Measurements from ENCODE around the gene TMCC1.

The TMCC1 gene

DNA sequence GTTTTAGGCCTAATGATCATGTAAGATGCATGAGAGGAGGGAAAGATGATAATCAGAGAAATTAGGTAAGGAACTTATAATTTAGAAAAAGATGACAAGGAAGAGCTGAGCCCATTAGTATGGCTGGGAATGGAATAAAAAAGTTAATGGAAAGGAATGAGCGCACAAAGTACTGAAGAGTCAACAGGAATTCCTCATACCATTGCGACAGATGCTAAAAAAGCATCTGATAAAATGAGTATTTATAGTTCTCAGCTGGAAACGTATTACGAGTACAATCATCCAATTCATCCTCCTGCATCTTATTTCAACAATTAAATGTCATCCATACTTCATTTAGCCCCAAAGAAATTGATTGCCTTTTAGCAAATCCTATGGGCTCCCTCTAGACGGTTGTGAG is 58.9 kb downstream of the TMCC1 start:
- no peak for DNase-seq

DNA sequence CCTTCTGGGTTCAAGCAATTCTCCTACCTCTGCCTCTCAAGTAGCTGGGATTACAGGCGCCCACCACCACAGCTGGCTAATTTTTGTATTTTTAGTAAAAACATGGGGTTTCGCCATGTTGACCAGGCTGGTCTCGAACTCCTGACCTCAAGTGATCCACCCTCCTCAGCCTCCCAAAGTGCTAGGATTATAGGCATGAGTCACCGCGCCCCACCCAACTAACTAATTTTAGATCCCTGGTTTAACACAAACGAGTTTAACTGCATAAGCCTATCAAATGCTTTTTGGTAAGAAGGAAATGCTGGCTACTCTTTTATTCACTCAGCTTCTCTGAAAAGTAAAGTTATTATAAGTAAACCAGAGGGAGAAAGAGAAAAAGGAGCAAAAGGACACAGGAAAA is 61.6 kb downstream of the TMCC1 start:
- peak; percentile 18 for DNase-seq

DNA sequence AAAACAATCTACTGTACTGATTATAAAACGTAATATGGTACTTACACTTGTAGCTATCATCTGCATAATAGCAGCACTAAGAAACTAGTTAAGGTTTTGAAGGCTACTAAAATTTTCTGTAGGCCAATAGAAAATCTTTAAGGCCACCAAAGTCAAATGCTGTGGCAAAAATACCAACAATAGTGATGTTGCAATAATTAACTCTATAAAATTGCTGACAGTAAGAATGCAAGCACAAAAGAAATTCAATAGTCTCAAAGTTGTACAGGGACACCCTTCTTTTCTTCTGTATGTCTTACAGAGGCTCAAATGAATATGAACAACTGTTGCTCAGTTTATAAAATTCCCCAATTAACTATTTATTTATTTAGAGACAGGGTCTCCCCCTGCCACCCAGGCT is 62.0 kb downstream of the TMCC1 start:
- no peak for DNase-seq

DNA sequence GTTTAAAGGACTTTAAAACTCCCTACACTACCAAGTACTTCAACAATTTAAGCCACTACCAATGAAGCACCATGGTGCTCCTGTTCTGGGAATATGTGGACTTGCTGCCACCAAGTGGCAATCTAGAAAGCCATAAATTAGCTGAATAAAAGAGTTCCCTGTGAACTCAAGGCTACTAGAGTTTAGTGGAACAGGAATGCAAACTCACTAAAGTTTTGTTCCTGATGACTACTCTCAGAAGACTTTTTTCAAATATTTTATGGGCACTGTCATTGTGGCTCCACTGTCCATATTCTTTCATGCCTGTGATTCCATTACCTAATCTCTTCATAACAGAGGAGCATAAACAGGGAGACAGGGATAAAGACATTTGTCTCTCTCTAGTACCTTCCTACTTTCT is 63.9 kb downstream of the TMCC1 start:
- DNase-seq, result peak; percentile 89

DNA sequence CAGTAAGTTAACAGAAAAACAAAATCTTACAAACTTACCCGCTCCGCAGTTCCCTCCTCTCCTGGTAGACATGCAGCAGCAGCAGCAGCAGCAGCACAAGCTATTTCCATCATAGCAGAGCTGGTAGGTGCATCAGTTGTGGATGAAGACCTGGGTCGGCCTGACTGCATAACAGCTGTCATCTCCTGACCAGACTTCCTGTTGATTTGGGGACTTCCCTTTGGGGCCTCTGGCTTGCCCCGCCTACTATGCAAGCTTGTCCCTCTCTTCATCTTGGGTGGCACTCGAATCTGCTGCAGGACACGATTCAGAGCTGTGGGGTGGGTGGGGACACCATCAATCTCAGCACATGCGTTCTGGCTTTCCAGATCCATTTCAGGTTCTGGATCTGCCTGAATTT is 65.7 kb downstream of the TMCC1 start:
- no peak for DNase-seq

DNA sequence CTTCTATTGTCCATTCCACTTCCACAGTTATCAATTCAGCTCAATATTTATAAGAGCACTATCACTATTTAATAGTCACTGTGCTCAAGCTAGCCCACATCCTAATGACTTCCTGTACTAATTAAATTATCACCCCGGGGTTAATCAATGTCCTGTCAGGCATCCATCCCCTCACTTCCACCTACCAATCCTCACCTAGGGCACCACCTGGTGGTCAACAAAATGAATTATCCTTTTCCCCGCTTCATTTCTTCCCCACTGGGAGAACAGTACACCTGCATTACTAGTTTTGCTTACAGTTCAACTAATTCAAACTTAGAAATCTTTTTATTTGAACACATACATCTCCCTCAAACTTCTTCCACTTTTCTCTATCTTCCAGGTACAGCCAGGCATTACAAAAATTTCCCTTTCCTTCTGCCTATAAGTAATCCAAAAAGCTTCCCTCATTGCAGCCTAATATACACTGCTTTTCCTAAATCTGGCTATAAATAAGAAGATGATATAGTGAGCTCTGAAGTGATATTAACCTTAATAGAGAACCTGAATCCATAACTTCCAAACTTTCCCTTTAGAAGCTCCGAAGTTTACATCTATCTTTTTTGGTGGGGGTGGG is 68.5 kb downstream of the TMCC1 start:
- DNase-seq, result peak; percentile 32

DNA sequence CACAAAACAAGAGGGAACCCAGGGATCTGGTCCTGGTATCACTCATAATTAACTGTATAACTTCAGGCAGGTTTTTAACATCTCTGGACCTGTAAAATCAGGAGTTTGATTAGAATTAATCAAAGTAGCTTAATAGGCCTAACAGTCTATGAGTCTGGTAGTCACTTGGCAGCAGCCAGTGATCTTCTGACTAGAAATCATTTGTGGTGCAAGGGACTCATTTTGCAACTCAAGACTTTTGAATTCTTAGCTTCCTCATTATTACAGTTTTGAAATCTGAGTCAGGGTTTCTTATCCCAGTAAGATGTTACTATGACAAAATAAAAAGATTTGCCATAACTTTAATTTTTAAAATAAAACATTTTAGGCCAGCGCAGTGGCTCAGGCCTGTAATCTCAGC is 70.8 kb downstream of the TMCC1 start:
- no peak for DNase-seq

DNA sequence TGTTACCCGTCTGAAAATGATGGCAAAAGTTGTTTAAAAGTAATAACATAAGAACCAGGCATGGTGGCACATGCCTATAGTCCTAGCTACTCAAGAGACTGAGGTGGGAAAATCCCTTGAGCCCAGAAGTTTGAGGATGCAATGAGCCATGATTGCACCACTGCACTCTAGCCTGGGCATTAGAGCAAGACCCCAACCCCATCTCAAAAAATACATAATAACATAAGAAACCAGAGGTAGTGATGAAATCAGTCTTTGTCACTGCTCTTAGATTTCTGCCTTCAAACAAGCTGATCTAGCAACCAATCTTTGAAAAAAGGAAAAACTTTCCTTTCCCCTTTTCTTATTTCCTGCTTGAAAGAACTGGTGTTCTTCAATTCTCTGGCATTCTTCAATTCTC is 71.3 kb downstream of the TMCC1 start:
- no peak for DNase-seq

DNA sequence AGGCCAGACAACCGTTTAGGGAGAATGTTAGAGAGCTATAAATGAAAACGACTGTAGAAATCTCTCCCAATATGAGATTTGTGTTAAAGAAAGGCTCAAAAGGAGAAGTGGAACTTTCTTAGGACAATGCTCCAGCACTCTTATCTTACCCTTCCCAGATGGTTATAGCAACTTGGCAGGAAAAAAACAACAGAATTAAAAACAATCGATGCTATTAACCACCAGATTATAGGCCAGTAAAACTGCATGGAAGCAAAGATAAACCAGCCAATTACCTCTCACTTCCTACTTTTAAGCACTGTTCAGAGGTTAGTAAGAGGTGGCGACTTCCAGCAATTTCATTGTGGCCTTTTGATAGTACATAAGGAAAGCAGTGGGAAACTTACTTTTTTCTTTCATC is 72.9 kb downstream of the TMCC1 start:
- DNase-seq, result no peak

DNA sequence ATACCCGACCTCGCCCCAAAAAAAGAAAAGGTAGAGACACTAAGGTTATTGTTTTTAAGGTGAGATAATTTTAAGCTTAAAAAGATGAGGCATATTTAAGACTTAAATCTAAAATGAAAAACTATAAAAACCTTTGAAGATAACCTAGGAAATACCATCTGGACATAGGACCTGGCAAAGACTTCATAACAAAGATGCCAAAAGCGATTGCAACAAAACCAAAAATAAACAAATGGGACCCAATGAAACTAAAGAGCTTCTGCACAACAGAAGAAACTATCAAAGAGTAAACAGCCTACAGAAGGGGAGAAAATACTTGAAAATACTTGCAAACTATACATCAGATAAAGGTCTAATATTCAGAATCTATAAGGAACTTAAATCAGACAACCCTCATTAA is 80.9 kb downstream of the TMCC1 start:
- no peak for DNase-seq

DNA sequence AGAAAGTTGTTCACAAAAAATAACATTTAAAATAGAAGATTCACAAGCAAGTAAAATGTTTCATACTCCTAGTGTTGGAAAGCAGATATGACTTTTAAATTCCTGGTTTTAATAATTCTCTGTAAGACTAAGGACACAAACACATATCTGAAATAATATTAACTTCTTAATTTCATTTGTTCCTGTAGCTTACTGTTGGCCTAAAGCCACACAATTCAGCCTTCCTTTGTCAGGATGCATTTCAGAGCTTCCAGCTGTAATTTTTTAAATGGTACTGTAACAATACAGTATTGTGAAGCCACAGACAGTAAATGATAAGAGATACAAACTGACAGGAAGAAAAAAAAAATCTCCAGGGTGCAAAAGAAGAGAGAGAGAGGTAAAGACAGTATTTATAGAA is 84.2 kb downstream of the TMCC1 start:
- no peak for DNase-seq

DNA sequence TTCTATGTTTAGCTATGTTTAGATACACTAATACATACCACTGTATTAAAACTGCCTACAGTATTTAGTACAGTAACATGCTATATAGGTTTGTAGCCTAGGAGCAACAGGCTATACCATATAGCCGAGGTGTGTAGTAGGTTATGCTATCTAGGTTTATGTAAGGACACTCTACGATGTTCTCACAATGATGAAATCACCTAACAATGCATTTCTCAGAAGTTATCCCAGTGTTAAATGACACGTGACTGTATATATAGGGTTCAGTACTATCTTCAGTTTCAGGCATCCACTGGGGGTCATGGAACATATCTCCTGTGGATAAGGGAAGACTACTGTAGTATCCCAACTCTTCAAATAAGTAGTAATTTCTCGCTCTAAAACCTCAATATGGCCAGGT is 97.4 kb downstream of the TMCC1 start:
- DNase-seq, result no peak

DNA sequence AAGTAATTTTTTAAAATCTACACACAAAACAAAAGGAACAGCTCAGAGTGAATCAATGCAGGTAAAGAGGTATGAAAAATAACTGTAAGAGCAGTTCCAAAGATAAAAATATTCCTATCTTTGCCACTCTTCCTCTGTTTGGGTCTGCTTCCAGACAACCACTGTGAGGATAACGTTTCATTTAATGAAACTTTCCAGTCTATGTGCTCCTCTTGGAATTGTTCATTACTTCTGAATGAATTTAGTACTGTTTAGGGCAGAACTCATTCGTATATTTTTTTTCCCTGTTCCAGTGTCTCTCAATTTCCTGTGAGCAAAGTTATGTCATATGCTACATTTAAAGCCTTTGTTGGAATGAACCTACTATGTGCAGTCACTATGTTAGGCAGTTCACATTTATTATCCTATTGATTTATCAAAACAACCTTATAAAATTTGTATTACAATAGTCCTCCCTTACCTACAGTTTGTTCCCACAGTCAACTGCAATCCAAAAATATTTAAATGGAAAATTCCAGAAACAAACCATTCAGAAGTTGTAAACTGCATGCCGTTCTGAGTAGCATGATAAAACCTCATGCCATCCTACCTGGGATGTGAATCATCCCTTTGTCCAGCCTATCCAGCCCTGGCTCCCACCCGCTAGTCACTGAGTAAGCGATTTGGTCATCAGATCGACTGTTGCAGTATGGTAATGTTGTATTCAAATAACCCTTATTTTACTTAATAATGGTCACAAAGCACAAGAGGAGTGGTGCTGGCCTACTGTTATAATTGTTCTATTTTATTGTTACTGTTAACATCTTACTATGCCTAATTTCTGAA is 98.1 kb downstream of the TMCC1 start:
- no peak for DNase-seq

DNA sequence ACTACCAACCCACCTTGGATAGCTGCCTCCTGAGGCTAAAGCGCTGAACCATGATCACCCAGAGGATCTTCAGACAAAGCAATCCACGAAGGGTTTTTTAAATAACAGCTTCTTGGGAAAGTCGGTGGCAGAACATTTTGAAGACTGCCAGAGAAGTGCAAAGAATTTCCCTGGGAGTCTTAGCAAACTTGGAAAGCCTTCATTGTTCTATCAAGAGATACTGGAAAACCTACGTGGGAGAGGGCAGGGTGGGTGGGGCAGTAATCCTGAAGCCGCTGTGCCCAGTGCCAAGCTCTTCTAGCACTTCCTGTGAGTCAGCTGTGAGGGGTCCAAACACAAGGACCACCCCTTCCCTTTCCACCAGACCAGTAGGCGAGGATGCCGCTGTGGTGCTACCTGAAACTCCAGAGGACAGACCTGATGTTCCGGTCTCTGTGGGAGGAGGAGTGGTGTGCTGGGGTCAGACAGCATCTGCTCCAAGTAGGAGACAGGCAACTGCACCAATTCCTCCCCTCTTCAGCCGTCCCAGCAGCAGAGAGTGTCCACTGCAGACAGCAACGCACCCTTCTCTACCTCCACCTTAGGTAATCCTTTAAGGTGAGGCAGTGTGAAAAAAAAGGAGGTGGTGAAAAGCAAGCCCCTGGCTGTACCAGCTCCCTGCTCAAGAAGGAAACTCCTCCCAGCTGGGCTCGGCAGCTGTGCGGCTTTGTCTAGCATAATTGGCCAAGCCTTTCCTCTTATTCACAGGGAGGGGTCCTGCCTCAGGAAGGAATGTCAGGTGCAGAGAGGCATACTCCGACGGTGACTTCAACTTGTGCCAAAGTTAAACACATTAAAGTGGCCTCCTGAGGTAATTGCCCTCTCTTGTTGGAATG is 99.0 kb downstream of the TMCC1 start:
- no peak for DNase-seq

DNA sequence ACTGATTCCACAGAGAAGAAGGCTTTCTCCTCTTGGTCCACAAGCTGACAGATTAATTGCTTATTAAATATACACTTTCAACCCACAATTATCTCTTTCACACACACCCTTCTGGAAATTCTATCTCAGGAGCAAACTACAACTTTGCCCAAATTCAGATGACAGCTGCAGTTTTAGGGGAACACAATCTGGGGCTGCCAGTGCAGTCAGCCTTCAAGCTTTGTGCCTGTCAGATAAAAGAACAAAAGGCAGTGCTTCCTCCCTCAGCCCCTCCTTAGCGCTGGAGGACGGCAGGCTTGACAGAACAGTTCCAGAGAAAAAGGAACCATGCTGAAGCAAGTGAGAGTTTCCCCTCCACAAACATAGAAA is 99.6 kb downstream of the TMCC1 start:
- DNase-seq, result no peak

DNA sequence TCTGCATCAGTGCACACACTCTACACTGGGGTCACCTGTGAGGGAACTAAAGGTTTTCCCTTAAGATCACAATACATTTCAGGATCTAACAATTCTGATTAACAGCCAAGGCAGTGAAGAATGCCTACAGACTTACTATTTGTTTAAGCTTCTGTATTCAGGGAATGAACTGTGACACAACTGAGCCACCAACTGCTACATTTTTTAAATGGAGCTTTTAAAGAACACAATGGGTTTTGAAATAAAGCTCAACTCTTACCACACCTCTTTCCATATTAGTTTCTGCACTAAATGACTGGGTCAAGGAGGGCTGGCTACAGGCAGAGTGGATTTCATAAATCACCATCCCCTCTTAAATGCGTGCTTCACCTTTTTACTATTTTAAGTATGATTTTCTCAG is 100.2 kb downstream of the TMCC1 start:
- no peak for DNase-seq

DNA sequence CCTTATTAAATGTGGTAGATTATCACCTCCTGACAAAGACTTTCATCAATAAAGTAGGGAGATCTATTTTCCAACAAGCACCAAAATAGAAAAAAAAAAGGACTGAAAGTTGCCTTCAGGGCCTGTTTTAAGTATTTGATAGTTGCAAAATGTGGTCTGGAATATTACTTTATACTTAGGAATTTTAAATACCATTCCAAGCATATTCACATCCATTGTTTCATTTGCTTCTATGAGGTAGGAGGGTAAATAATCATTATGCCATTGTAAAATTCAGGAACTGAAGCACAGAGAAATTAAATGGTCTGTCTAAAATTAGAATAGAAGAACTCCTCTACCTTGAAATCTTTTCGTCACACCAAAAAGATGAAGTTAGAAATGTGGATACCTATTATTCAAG is 110.0 kb downstream of the TMCC1 start:
- DNase-seq, result no peak

DNA sequence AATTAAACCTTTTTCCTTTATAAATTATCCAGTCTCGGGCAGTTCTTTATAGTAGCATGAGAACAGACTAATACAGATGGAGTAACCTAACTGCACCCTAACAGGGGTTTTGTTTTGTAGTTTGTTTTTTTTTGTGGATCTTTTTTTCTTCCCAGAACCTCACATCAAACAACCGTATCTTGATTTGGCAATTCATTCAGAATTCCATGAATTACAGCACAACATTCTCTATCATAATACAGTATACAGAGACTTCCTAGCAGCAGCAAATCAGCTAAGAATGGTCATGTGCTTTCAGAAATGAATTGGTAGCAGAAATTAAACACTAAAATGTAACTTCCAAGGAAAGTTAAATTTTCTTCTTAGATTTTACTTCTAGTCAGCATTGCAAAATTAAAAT is 114.6 kb downstream of the TMCC1 start:
- no peak for DNase-seq

DNA sequence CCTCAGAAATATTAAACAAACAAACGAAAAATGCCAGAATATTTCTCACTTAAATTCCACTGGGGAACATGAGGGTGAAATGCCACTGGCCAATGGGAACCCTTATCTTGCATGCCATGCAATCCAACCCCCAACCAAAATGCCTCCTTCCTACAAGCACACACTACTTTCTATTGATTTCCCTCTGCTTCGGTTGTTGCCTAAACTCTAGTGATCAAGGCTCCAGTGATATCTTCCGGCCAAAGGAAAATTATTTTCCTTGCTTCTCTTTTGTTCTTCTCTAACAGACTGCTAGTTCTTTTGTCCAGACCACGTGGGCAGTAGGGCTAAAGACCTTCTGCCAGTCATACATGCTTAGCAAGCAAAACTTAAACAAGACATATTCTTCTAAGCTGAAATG is 115.7 kb downstream of the TMCC1 start:
- DNase-seq, result no peak

DNA sequence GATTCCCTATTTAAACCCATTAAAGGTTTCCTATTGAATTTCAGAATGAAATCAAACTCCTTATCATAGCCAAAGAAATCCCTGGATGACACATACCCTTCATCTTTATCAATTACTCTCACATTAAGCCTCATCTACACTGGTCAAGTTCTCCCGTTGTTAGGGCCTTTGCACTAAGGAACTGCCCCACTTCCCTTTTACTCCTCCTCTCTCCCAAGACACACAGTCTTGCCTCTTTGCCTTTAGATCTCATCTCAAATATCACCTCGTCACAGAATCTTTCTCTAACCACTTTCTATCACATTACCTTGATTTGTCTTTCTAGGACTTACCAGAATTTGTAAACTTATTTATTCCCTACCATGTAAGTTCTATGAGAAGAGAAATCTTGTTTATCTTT is 117.6 kb downstream of the TMCC1 start:
- DNase-seq, result no peak

DNA sequence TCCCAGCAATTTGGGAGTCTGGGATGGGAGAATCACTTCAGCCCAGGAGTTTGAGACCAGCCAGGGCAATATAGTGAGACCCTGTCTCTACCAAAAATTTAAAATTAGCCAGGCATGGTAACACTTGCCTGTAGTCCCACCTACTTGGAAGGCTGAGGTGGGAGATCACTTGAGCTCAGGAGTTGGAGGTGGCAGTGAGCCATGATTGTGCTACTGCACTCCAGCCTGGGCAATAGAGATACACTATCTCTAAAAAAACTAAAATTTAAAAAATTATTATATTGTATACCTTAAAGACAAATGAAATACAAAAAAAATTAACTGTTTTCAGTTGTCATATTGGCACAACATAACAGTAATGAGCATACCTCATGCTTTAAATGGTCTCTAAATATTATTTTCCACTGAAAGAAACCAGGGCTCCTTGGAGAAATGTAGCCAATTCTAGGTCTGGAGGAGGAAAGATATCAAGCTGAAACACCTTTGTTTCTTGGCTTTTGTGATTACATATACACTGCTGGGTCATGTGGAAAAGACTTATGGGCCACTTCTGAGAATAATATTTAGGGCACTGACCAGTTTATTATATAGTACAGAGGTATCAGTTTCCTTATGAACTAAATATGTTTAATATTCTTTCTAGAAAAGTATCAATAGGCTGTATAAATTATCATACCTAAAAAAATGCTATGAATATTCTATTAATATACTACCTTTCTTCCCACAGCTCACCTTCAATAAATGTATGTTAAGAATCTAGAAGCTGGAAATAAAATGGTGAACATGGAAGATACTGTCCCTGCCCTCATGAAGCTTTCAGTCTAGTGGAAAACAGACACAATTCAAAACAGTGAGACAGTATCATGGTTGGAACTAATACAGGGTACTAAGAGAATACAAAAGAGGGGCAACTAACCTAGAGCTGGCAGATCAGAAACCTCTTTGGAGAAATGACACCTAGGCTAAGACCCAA is 119.5 kb downstream of the TMCC1 start:
- DNase-seq, result no peak

DNA sequence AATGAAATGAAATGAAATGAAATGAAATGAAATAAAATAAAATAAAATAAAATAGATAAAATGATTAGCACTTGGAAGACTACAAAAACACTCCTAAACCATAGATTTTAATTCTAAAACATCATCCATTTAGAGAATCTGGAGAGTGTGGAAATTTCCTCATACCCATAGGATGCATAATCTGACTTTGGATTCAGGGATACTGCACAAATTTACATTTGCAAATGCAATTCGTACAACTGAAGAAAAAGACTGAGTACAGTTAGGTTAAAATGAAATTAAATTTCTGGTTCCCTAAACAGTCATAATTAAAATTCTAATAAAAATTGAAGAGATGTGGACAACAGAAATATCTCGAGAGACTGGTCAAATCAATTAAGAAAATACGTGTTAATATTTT is 122.9 kb downstream of the TMCC1 start:
- DNase-seq, result no peak

DNA sequence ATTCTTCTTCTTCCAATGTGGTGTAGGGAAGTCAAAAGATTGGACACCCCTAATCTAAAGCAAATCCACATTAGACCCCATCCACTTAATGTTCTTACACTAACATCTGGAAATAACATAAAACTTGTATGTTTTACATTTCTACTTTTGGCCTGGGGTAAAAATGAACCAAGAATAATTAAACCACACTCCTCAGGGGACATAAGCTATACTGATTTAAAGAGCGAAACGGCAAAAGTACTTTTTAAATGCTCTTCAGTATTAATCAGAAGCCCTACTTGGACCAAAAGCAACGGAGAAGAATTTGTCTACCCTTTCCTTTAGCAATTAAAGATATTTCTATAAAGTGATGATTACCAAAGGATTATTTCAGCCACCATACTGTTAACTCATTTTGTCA is 123.9 kb downstream of the TMCC1 start:
- DNase-seq, result no peak

All from HCEC 1CT (cell line).